H1 (cell line): ENCODE measurements around the gene BIRC5. TPM values are rescaled to one million over a fixed set of nuclear protein-coding genes. Genes with fewer than 3 reads are reported as not detected.

ENCODE experiments used
- CTCF ChIA-PET: fragments of 300-600 bp; sonication (Branson Sonifier 250); formaldehyde crosslinking; loops from one replicate; lab custom pipeline; 2021; ENCODE audit not compliant: partially characterized antibody; lab: Charles Lee
- POLR2A ChIA-PET: fragments of 300-600 bp; sonication (Branson Sonifier 250); formaldehyde crosslinking; loops from one replicate; lab custom pipeline; 2021; ENCODE audit warnings: inconsistent platforms; ENCODE audit not compliant: partially characterized antibody; lab: Charles Lee
- DNase-seq, 2 experiments: peaks; one replicate each; pipeline versions ENCODE4 v3.0.0 to v3.0.0-alpha.2; 2010 to 2022; ENCODE audit warnings: low spot score in 2 of 2, low read depth in 1 of 2, mixed read lengths in 1 of 2
- FAIRE-seq: peaks from 2 replicates; lab custom pipeline; 2011; peaks lifted over from hg19 to GRCh38; lab: Jason Lieb, UNC
- H2AFZ ChIP-seq: 2 replicates; pipeline ENCODE4 v1.8.1; 2012; ENCODE audit warnings: low read length, inconsistent platforms
- H2AK5ac ChIP-seq: 2 replicates; pipeline ENCODE4 v1.6.1; 2013; ENCODE audit warnings: low read depth, low read length
- H2BK120ac ChIP-seq: replicated peaks from 2 replicates; pipeline ENCODE3; 2013; ENCODE audit warnings: low read depth, low read length, inconsistent platforms
- H2BK12ac ChIP-seq: 2 replicates; pipeline ENCODE4 v1.6.1; 2013; ENCODE audit warnings: low read depth, low read length
- H2BK15ac ChIP-seq: 2 replicates; pipeline ENCODE4 v1.6.1; 2013; ENCODE audit warnings: low read length
- H2BK20ac ChIP-seq: 2 replicates; pipeline ENCODE4 v1.6.1; 2013; ENCODE audit warnings: low read length
- H2BK5ac ChIP-seq: 2 replicates; pipeline ENCODE4 v1.6.1; 2013; ENCODE audit warnings: low read depth, low read length
- H3K14ac ChIP-seq: 2 replicates; pipeline ENCODE4 v1.6.1; 2013; ENCODE audit warnings: inconsistent platforms; ENCODE audit not compliant: insufficient read length
- H3K18ac ChIP-seq: 2 replicates; pipeline ENCODE4 v1.6.1; 2013; ENCODE audit warnings: low read length; ENCODE audit errors: extremely low read depth
- H3K23ac ChIP-seq: 2 replicates; pipeline ENCODE4 v1.6.1; 2013; ENCODE audit warnings: inconsistent platforms; ENCODE audit not compliant: insufficient read length
- H3K23me2 ChIP-seq: 2 replicates; pipeline ENCODE4 v1.6.1; 2013; ENCODE audit warnings: low read depth, low read length
- H3K27ac ChIP-seq: 2 replicates; pipeline ENCODE4 v1.6.1; 2011; ENCODE audit warnings: low read depth, low read length, inconsistent platforms
- H3K27me3 ChIP-seq, 4 experiments: replicated peaks in 1 of 4; 1 replicate in 1 of 4; 2 replicates in 3 of 4; pipeline versions ENCODE4 v1.6.1 to v1.8.1; 2011 to 2013; ENCODE audit warnings: low read length in 3 of 4, mild to moderate bottlenecking in 3 of 4, inconsistent platforms in 2 of 4, mixed read lengths in 2 of 4, moderate library complexity in 1 of 4; ENCODE audit not compliant: control insufficient read depth in 3 of 4, insufficient read depth in 3 of 4; ENCODE audit errors: extremely low read depth in 1 of 4
- H3K36me3 ChIP-seq, 4 experiments: 2 replicates each; pipeline versions ENCODE4 v1.6.1 to v1.8.1; 2011 to 2013; ENCODE audit warnings: mild to moderate bottlenecking in 4 of 4, low read length in 3 of 4, moderate library complexity in 2 of 4, control low read depth in 1 of 4, inconsistent platforms in 1 of 4; ENCODE audit not compliant: insufficient read depth in 4 of 4, control insufficient read depth in 2 of 4
- H3K4ac ChIP-seq: replicated peaks from 2 replicates; pipeline ENCODE3; 2013; ENCODE audit warnings: low read length, low read depth, mixed read lengths, inconsistent platforms; ENCODE audit not compliant: insufficient read length
- H3K4me1 ChIP-seq, 4 experiments: replicated peaks in 1 of 4; 1 replicate in 1 of 4; 2 replicates in 3 of 4; pipeline versions ENCODE4 v1.6.1 to v1.8.1; 2011 to 2013; ENCODE audit warnings: low read length in 3 of 4, inconsistent platforms in 2 of 4, mixed read lengths in 1 of 4; ENCODE audit not compliant: insufficient read depth in 4 of 4, control insufficient read depth in 3 of 4
- H3K4me2 ChIP-seq, 2 experiments: 2 replicates each; pipeline versions ENCODE4 v1.6.1 to v1.8.1; 2011 to 2013; ENCODE audit warnings: low read depth in 2 of 2, low read length in 2 of 2, control low read depth in 1 of 2, inconsistent platforms in 1 of 2, mild to moderate bottlenecking in 1 of 2; ENCODE audit not compliant: insufficient read depth in 1 of 2
- H3K4me3 ChIP-seq, 4 experiments: fragments of 200-600, 300-600 bp in 1 of 4; sonication (generic), shearing (Covaris generic), sonication (Bioruptor Twin) in 1 of 4; 2 replicates each; pipeline versions ENCODE4 v1.5.1 to v1.8.1; 2011 to 2016; ENCODE audit warnings: low read length in 4 of 4, low read depth in 3 of 4, control low read depth in 2 of 4, inconsistent platforms in 2 of 4, mild to moderate bottlenecking in 2 of 4, mixed read lengths in 1 of 4, moderate library complexity in 1 of 4; ENCODE audit not compliant: insufficient read depth in 2 of 4; ENCODE audit errors: extremely low read depth in 1 of 4
- H3K56ac ChIP-seq: replicated peaks from 2 replicates; pipeline ENCODE3; 2013; ENCODE audit warnings: low read depth, mild to moderate bottlenecking, mixed read lengths, low read length, inconsistent platforms; ENCODE audit not compliant: insufficient read length
- H3K79me1 ChIP-seq: 2 replicates; pipeline ENCODE4 v1.6.1; 2013; ENCODE audit warnings: low read depth, low read length, control low read depth
- H3K79me2 ChIP-seq, 2 experiments: 2 replicates each; pipeline versions ENCODE4 v1.6.1 to v1.8.1; 2012 to 2013; ENCODE audit warnings: low read length in 2 of 2, mild to moderate bottlenecking in 2 of 2, inconsistent platforms in 1 of 2; ENCODE audit not compliant: insufficient read depth in 2 of 2, control insufficient read depth in 1 of 2
- H3K9ac ChIP-seq, 4 experiments: replicated peaks in 1 of 4; 1 replicate in 1 of 4; 2 replicates in 3 of 4; pipeline versions ENCODE4 v1.6.1 to v1.8.1; 2011 to 2013; ENCODE audit warnings: low read depth in 3 of 4, low read length in 3 of 4, control low read depth in 2 of 4, mild to moderate bottlenecking in 2 of 4, moderate library complexity in 2 of 4, inconsistent platforms in 1 of 4; ENCODE audit errors: extremely low read depth in 1 of 4
- H3K9me3 ChIP-seq, 2 experiments: 2 replicates each; pipeline versions ENCODE4 v1.6.1 to v1.8.1; 2012 to 2013; ENCODE audit warnings: mild to moderate bottlenecking in 2 of 2, moderate library complexity in 2 of 2, control low read depth in 1 of 2, inconsistent platforms in 1 of 2, low read depth in 1 of 2, low read length in 1 of 2, mixed read lengths in 1 of 2; ENCODE audit not compliant: insufficient read depth in 2 of 2
- H4K20me1 ChIP-seq, 2 experiments: replicated peaks in 1 of 2; 2 replicates each; pipeline versions ENCODE3 to v1.8.1; 2011 to 2013; ENCODE audit warnings: inconsistent platforms in 2 of 2, low read length in 2 of 2, mild to moderate bottlenecking in 1 of 2; ENCODE audit not compliant: insufficient read depth in 2 of 2, control insufficient read depth in 1 of 2
- H4K5ac ChIP-seq: 2 replicates; pipeline ENCODE4 v1.6.1; 2013; ENCODE audit warnings: low read length, low read depth, mixed read lengths, inconsistent platforms; ENCODE audit not compliant: insufficient read length
- H4K8ac ChIP-seq: 2 replicates; pipeline ENCODE4 v1.8.0; 2013; ENCODE audit warnings: mild to moderate bottlenecking, moderate library complexity, low read length, inconsistent platforms; ENCODE audit not compliant: insufficient read depth; ENCODE audit errors: extremely low read depth
- H4K91ac ChIP-seq: replicated peaks from 2 replicates; pipeline ENCODE3; 2013; ENCODE audit warnings: low read length, mixed read lengths, inconsistent platforms; ENCODE audit not compliant: insufficient read length
- WGBS, 2 experiments: shearing (Covaris generic) in 1 of 2; methylation state at CpG; one replicate each; pipeline versions ENCODE4 v1.1.6 to v1.1.7; 2013 to 2015; ENCODE audit warnings: low lambda C conversion rate in 2 of 2, mixed read lengths in 2 of 2, inconsistent platforms in 1 of 2, low coverage in 1 of 2, missing lambda C conversion rate in 1 of 2; ENCODE audit not compliant: insufficient replicate concordance in 2 of 2, insufficient coverage in 1 of 2, insufficient read length in 1 of 2; ENCODE audit errors: extremely low coverage in 1 of 2, missing lambda C conversion rate in 1 of 2; 5-methylcytosine and 5-hydroxymethylcytosine counted together
- polyA plus RNA-seq, 7 experiments: library from polyadenylated mRNA; depleted of rRNA in 3 of 7; stranded (reverse) in 5 of 7; unstranded in 2 of 7; fragments of >200 nt in 5 of 7; fragments of 200-250 nt in 2 of 7; gene quantifications; 1 replicate in 5 of 7; 2 replicates in 1 of 7; 4 replicates in 1 of 7; pipeline versions ENCODE4 v1.2.1 to v1.2.3, GENCODE V29; 2011 to 2013; ENCODE audit warnings: missing spikeins in 2 of 7, mixed read lengths in 2 of 7
- total RNA-seq: library from RNA; stranded (reverse); fragmentation: NEBNext Ultra II Directional; extraction: Animal tissue kit (Norgen Biotek cat#: 25700); gene quantifications from 2 replicates; pipeline ENCODE4 v1.2.1, GENCODE V29; 2021

Gene BIRC5
- total and polyA plus RNA-seq, 2 of the 8 experiments (the other 6 are each of a cell fraction or from before 2014, with no cell fraction given), result 42.2 to 108 TPM

GRCh38 chr17:78237401-78238012 is 23.5 kb downstream of the BIRC5 start:
- Histone ChIP-seq H3K9ac (no peak overlapping the region), H3K4me2 (no peak overlapping the region), H2BK120ac (no peak overlapping the region), H4K5ac (no peak overlapping the region), H3K27ac (no peak overlapping the region), H3K36me3 (no peaks in the 10 kb centered on the region), H2BK20ac (no peak overlapping the region), H3K14ac (no peak overlapping the region), H3K56ac (no peak overlapping the region), H2BK12ac (no peak overlapping the region), H4K8ac (no peak overlapping the region; the same call in 1 of the 2 replicates), H3K23me2 (no peaks in the 10 kb centered on the region; the same call in 1 of the 2 replicates), H4K20me1 (peaks cover 0 to 2% of the 10 kb centered on the region in 2 experiments), H3K79me1 (no peaks in the 10 kb centered on the region; the same call in 1 of the 2 replicates), H2AK5ac (no peak overlapping the region), H4K91ac (no peak overlapping the region), H3K4ac (no peak overlapping the region), H3K23ac (no peak overlapping the region), H3K27me3 (peaks cover 0 to 6% (median 5%) of the 10 kb centered on the region in 4 experiments; a peak in 5 of 7 replicates), H2BK15ac (no peak overlapping the region), H2BK5ac (no peak overlapping the region), H3K79me2 (no peaks in the 10 kb centered on the region), H2AFZ (no peak overlapping the region), H3K4me3 (no peak overlapping the region), H3K18ac (no peak overlapping the region), H3K4me1 (peaks cover 0 to 4% (median 0%) of the 10 kb centered on the region in 4 experiments; a peak in 3 of 7 replicates), H3K9me3 (no peaks in the 10 kb centered on the region)
- WGBS, 2 experiments, result 82% methylated on average over 11 of the region's 11 CpGs; no CpG with 5 or more reads in 1 of the 2 experiments
- FAIRE-seq, result no peak
- ChIA-PET POLR2A (interaction anchor here (0.5 to 3.6 kb wide), 5 partner anchors 11 to 1689 kb away, joined by 3 to 16 read pairs (median 8); partner anchors contain the start of genes AFMID and TK1), CTCF (interaction anchor here (1.1 to 5.9 kb wide), 5 partner anchors 12 to 190 kb away, joined by 3 to 53 read pairs (median 4); partner anchors contain the start of genes AFMID and TK1)
- DNase-seq, result no peak
